ENCODE data around the gene HSF4. TPM values are rescaled to one million over a fixed set of nuclear protein-coding genes. Genes with fewer than 3 reads are reported as not detected.

The HSF4 gene
- total and polyA plus RNA-seq, 2 of the 4 experiments (the other 2 are of a cell fraction), result 0.54 to 7.5 TPM

- Histone ChIP-seq H3K79me1 (ENCODE audit: low read depth in 1 of 2, low read length in 2 of 2) (peaks cover 25 to 42% of the 10 kb centered on the region in 2 experiments), H4K8ac (ENCODE audit: low read depth in 2 of 2, low read length in 2 of 2) (peak overlapping the region in 1 of 2 experiments; percentile 40; a peak in 1 of 4 replicates), H3K9me1 (ENCODE audit: insufficient read depth, low read length) (peaks cover 10% of the 10 kb centered on the region), H2AK5ac (ENCODE audit: low read depth, low read length) (peak overlapping the region; percentile 89), H2BK15ac (ENCODE audit: low read depth, low read length) (0 out of 3 replicates have a peak overlapping the region, but pooled peaks have one; percentile 21), H3K14ac (replicated peaks; ENCODE audit: low read depth, low read length) (peak overlapping the region; percentile 7), H3K27ac (ENCODE audit: insufficient read depth, low read length) (peak overlapping the region; percentile 41; the same call in 1 of the 2 replicates), H3K18ac (ENCODE audit: low read depth, low read length) (peak overlapping the region; percentile 23; the same call in 1 of the 2 replicates), H4K20me1 (ENCODE audit: insufficient read depth, low read length) (peaks cover 33% of the 10 kb centered on the region), H3K4ac (ENCODE audit: low read depth, low read length) (peak overlapping the region; percentile 75), H2AK9ac (replicated peaks; ENCODE audit: low read depth, low read length, poor library complexity) (peak overlapping the region; percentile 83), H4K91ac (ENCODE audit: insufficient read depth, low read depth, low read length) (peak overlapping the region; percentile 49), H3K9ac (ENCODE audit: low read depth, low read length) (peak overlapping the region; percentile 15; the same call in 1 of the 2 replicates), H2BK20ac (ENCODE audit: low read depth, low read length) (0 out of 2 replicates have a peak overlapping the region, but pooled peaks have one; percentile 8), H3K9me3 (ENCODE audit: control insufficient read depth, insufficient read depth, low read length) (no peaks in the 10 kb centered on the region), H3K56ac (ENCODE audit: extremely low read depth, insufficient read depth, low read length) (no peak overlapping the region), H3K4me1 (ENCODE audit: control insufficient read depth, insufficient read depth, low read length) (peaks cover 12% of the 10 kb centered on the region), H2BK120ac (ENCODE audit: low read depth, low read length) (peak overlapping the region; percentile 38; the same call in 1 of the 2 replicates), H3K4me3 (ENCODE audit: insufficient read depth, low read depth, low read length) (no peak overlapping the region), H3K4me2 (ENCODE audit: low read depth, low read length) (peak overlapping the region; percentile 26), H3K36me3 (ENCODE audit: control insufficient read depth, insufficient read depth, low read length) (peaks cover 2% of the 10 kb centered on the region; the same call in 1 of the 2 replicates), H3K27me3 (ENCODE audit: control insufficient read depth, insufficient read depth, low read length) (no peaks in the 10 kb centered on the region), H4K5ac (ENCODE audit: low read depth, low read length) (no peak overlapping the region), H2BK5ac (ENCODE audit: low read depth, low read length, poor library complexity, severe bottlenecking) (peak overlapping the region; percentile 58), H3K23ac (ENCODE audit: low read depth, low read length) (no peak overlapping the region), H2AFZ (replicated peaks; ENCODE audit: low read length, poor library complexity) (no peak overlapping the region)
- in situ Hi-C loops (cut with MboI; ENCODE audit: low sequenced_read_pairs) (no loop called here), dilution Hi-C loops (cut with HindIII; ENCODE audit: low sequenced_read_pairs, unreplicated experiment) (no loop called here), intact Hi-C loops (cut with micrococcal nuclease) (loop anchor here (10.0 kb wide), 1 partner anchor 167 kb away; no protein-coding TSS in a partner anchor)
- ChIA-PET CTCF (interaction anchor here (0.6 kb wide), 1 partner anchor 366 kb away, joined by 4 read pairs; no protein-coding TSS in a partner anchor), POLR2A (ENCODE audit: unreplicated experiment) (no interaction called here)
- no TSS peak for BruUV-seq (replicated peaks)
- DNase-seq, result peak; percentile 92
- no peak for TF ChIP-seq USF2 (IDR thresholded peaks at IDR 0.05; ENCODE audit: low read depth, low read length)
- peak; percentile 24; the same call in 1 of the 2 replicates for TF ChIP-seq MXI1 (IDR thresholded peaks at IDR 0.05; ENCODE audit: borderline replicate concordance, low read depth, low read length)
- TF ChIP-seq POLR2A (IDR thresholded peaks at IDR 0.05; ENCODE audit: low read depth, low read length), result no peak
- TF ChIP-seq RFX5 (IDR thresholded peaks at IDR 0.05; ENCODE audit: low read depth, low read length), result no peak
- TF ChIP-seq FOS (IDR thresholded peaks at IDR 0.05; ENCODE audit: low read depth, low read length), result peak; percentile 55; the same call in 1 of the 2 replicates
- ATAC-seq (ENCODE audit: low read depth), result peak; percentile 7
- WGBS, 2 experiments (ENCODE audit: extremely low coverage in 2 of 2, insufficient read length in 1 of 2), result 0% methylated on average over 1 of the region's 2 CpGs; no CpG with 5 or more reads in 1 of the 2 experiments
Measured at GRCh38 chr16:67181346-67181745, 16.8 kb downstream of the HSF4 start.
